SK-N-SH (cell line): ENCODE data around the gene TUBGCP3. TPM values are rescaled to one million over a fixed set of nuclear protein-coding genes. Genes with fewer than 3 reads are reported as not detected.

Source experiments
- CTCF ChIA-PET: fragments of 300-600, 350-600 bp; formaldehyde crosslinking; extraction: SDS; loops from one replicate; lab custom pipeline; 2021; lab: Yijun Ruan, JAX
- POLR2A ChIA-PET: fragments of 350-600 bp; sonication (Branson Sonifier 250); formaldehyde crosslinking; extraction: SDS; loops from one replicate; lab custom pipeline; 2020; ENCODE audit warnings: antibody characterized with exemption, inconsistent platforms; lab: Yijun Ruan, JAX
- DNase-seq: peaks from one replicate; pipeline ENCODE4 v3.0.0; 2012
- H2AFZ ChIP-seq: fragments of 200-600 bp; sonication (generic); 2 replicates; pipeline ENCODE4 v1.8.1; 2016; ENCODE audit warnings: antibody characterized with exemption, mild to moderate bottlenecking, low read depth
- H3F3A ChIP-seq: fragments of 200-600 bp; sonication (generic); replicated peaks from 2 replicates; pipeline ENCODE3; 2016; ENCODE audit warnings: antibody characterized with exemption, mild to moderate bottlenecking; ENCODE audit not compliant: insufficient read depth
- H3K27ac ChIP-seq, 2 experiments: fragments of 200-500 bp in 1 of 2; fragments of 200-600 bp in 1 of 2; sonication (Bioruptor generic) in 1 of 2; sonication (generic), shearing (Covaris generic) in 1 of 2; 2 replicates each; pipeline versions ENCODE4 v1.5.1 to v1.6.1; 2014 to 2016; ENCODE audit warnings: low read depth in 2 of 2, inconsistent platforms in 1 of 2, low read length in 1 of 2, mild to moderate bottlenecking in 1 of 2, mixed read lengths in 1 of 2
- H3K27me3 ChIP-seq: fragments of 200-600 bp; sonication (generic), shearing (Covaris generic); 2 replicates; pipeline ENCODE4 v1.6.1; 2016; ENCODE audit warnings: mixed run types; ENCODE audit not compliant: insufficient read depth
- H3K36me3 ChIP-seq, 2 experiments: fragments of 200-500 bp in 1 of 2; fragments of 200-600 bp in 1 of 2; sonication (Bioruptor generic) in 1 of 2; sonication (generic) in 1 of 2; replicated peaks in 1 of 2; 2 replicates each; pipeline versions ENCODE3 to v1.5.1; 2014 to 2016; ENCODE audit warnings: low read length in 1 of 2, mild to moderate bottlenecking in 1 of 2; ENCODE audit not compliant: insufficient read depth in 2 of 2, control insufficient read depth in 1 of 2
- H3K4me1 ChIP-seq, 2 experiments: fragments of 200-500 bp in 1 of 2; fragments of 200-600 bp in 1 of 2; sonication (Bioruptor generic) in 1 of 2; sonication (generic), shearing (Covaris generic) in 1 of 2; 2 replicates each; pipeline versions ENCODE4 v1.5.1 to v1.6.1; 2014 to 2016; ENCODE audit warnings: low read depth in 1 of 2, low read length in 1 of 2, mixed run types in 1 of 2; ENCODE audit not compliant: insufficient read depth in 2 of 2, control insufficient read depth in 1 of 2
- H3K4me2 ChIP-seq: fragments of 200-600 bp; sonication (generic), shearing (Covaris generic); 2 replicates; pipeline ENCODE4 v1.6.1; 2017; ENCODE audit warnings: mixed run types
- H3K4me3 ChIP-seq, 2 experiments: fragments of 200-500 bp in 1 of 2; fragments of 200-600 bp in 1 of 2; sonication (Bioruptor generic) in 1 of 2; sonication (generic), shearing (Covaris generic) in 1 of 2; 2 replicates each; pipeline versions ENCODE4 v1.5.1 to v1.8.1; 2014 to 2016; ENCODE audit warnings: low read depth in 2 of 2, inconsistent platforms in 1 of 2, low read length in 1 of 2, mild to moderate bottlenecking in 1 of 2, mixed read lengths in 1 of 2, moderate library complexity in 1 of 2
- H3K79me2 ChIP-seq: fragments of 200-600 bp; sonication (generic); 2 replicates; pipeline ENCODE4 v1.8.1; 2017; ENCODE audit warnings: mild to moderate bottlenecking; ENCODE audit not compliant: insufficient read depth
- H3K9ac ChIP-seq: fragments of 200-600 bp; sonication (generic); 2 replicates; pipeline ENCODE4 v1.6.1; 2017; ENCODE audit warnings: mixed run types
- H3K9me2 ChIP-seq: fragments of 200-600 bp; sonication (generic); 2 replicates; pipeline ENCODE4 v1.6.1; 2017; ENCODE audit warnings: mixed run types
- H3K9me3 ChIP-seq: fragments of 200-600 bp; sonication (generic); 2 replicates; pipeline ENCODE4 v1.6.1; 2017; ENCODE audit warnings: mixed run types, mild to moderate bottlenecking, moderate library complexity
- H4K20me1 ChIP-seq: fragments of 200-600 bp; sonication (generic); 2 replicates; pipeline ENCODE4 v1.6.1; 2017; ENCODE audit warnings: mild to moderate bottlenecking, mixed run types; ENCODE audit not compliant: insufficient read depth
- EZH2phosphoT487 ChIP-seq: fragments of 200-600 bp; sonication (generic); IDR thresholded peaks from 2 replicates; pipeline ENCODE4 v1.6.1; 2017; ENCODE audit warnings: low read depth, mixed run types, mild to moderate bottlenecking, antibody characterized with exemption, moderate library complexity, borderline replicate concordance
- FOXM1 ChIP-seq: IDR thresholded peaks from 2 replicates; pipeline ENCODE4 v1.4.0; 2012; ENCODE audit warnings: low read depth, mild to moderate bottlenecking
- JUND ChIP-seq: IDR thresholded peaks from 2 replicates; pipeline ENCODE4 v1.4.0; 2012
- MAX ChIP-seq: IDR thresholded peaks from 2 replicates; pipeline ENCODE4 v1.4.0; 2012; ENCODE audit warnings: low read depth
- MXI1 ChIP-seq: IDR thresholded peaks from 2 replicates; pipeline ENCODE4 v1.6.1; 2012; ENCODE audit warnings: mild to moderate bottlenecking, low read depth, low read length, improper control_type of control experiment
- POLR2AphosphoS5 ChIP-seq: IDR thresholded peaks from 2 replicates; pipeline ENCODE4 v1.6.1; 2012; ENCODE audit warnings: low read depth, low read length
- RFX5 ChIP-seq: IDR thresholded peaks from 2 replicates; pipeline ENCODE4 v1.6.1; 2012; ENCODE audit warnings: mild to moderate bottlenecking, improper control_type of control experiment, low read length
- RXRA ChIP-seq: IDR thresholded peaks from 2 replicates; pipeline ENCODE4 v1.4.0; 2012; ENCODE audit warnings: low read depth, mild to moderate bottlenecking, borderline replicate concordance
- USF1 ChIP-seq: IDR thresholded peaks from 2 replicates; pipeline ENCODE4 v1.4.0; 2012; ENCODE audit warnings: low read depth, borderline replicate concordance
- USF2 ChIP-seq: fragments of 150-350 bp; IDR thresholded peaks from 2 replicates; pipeline ENCODE4 v1.6.1; 2017; ENCODE audit warnings: antibody characterized with exemption, low read length, low read depth, borderline replicate concordance
- ZBTB33 ChIP-seq: IDR thresholded peaks from 2 replicates; pipeline ENCODE4 v1.4.0; 2012; ENCODE audit warnings: low read depth, borderline replicate concordance
- WGBS: methylation state at CpG from one replicate; pipeline ENCODE4 v1.1.6; 2017; ENCODE audit warnings: low lambda C conversion rate; 5-methylcytosine and 5-hydroxymethylcytosine counted together
- polyA plus RNA-seq, 3 experiments: library from polyadenylated mRNA; depleted of rRNA; stranded (reverse); fragments of >200 nt; gene quantifications; 2 replicates each; pipeline ENCODE4 v1.2.3, GENCODE V29; 2012

The TUBGCP3 gene
- polyA plus RNA-seq, 1 of the 3 experiments (the other 2 are of a cell fraction): 16.8 TPM

GRCh38 chr13:112456138-112457056 is 131.6 kb downstream of the TUBGCP3 start:
- Histone ChIP-seq H3K4me1 (no peaks in the 10 kb centered on the region), H3K36me3 (no peaks in the 10 kb centered on the region), H3K27ac (no peak overlapping the region), H3K4me3 (no peak overlapping the region), H3F3A (no peaks in the 10 kb centered on the region), H3K4me2 (no peak overlapping the region), H4K20me1 (no peaks in the 10 kb centered on the region), H3K9ac (no peak overlapping the region), H3K9me2 (no peaks in the 10 kb centered on the region), H2AFZ (no peak overlapping the region), H3K9me3 (no peaks in the 10 kb centered on the region), H3K79me2 (no peaks in the 10 kb centered on the region), H3K27me3 (no peaks in the 10 kb centered on the region)
- WGBS: 49% methylated on average over 22 of the region's 22 CpGs
- TF ChIP-seq MXI1: no peak
- no peak for TF ChIP-seq MAX
- no peak for DNase-seq
- CTCF ChIA-PET: interaction anchor here (3.0 kb wide), 1 partner anchor 13 kb away, joined by 25 read pairs; no protein-coding TSS in a partner anchor
- POLR2A ChIA-PET: no interaction called here

GRCh38 chr13:112455476-112456059 is 132.4 kb downstream of the TUBGCP3 start:
- Histone ChIP-seq H3K9me2 (no peaks in the 10 kb centered on the region), H3K9ac (no peak overlapping the region)
- CTCF ChIA-PET: interaction anchor here (1.4 to 3.0 kb wide), 3 partner anchors 11 to 981 kb away, joined by 3 to 25 read pairs (median 5); no protein-coding TSS in a partner anchor

More at GRCh38 chr13:112455476-112456059, 132.4 kb downstream of the TUBGCP3 start:
- Histone ChIP-seq H4K20me1 (no peaks in the 10 kb centered on the region), H3K27me3 (no peaks in the 10 kb centered on the region), H3K79me2 (no peaks in the 10 kb centered on the region), H3K4me2 (no peak overlapping the region), H3K4me3 (no peak overlapping the region), H3K9me3 (no peaks in the 10 kb centered on the region), H3K4me1 (no peaks in the 10 kb centered on the region), H3K36me3 (no peaks in the 10 kb centered on the region), H2AFZ (no peak overlapping the region), H3K27ac (no peak overlapping the region), H3F3A (no peaks in the 10 kb centered on the region)
- no peak for DNase-seq
- TF ChIP-seq POLR2AphosphoS5 (no peak), ZBTB33 (no peak), JUND (no peak), USF2 (no peak), RXRA (no peak), EZH2phosphoT487 (no peak), USF1 (no peak), MAX (no peak), RFX5 (no peak), FOXM1 (no peak)
- POLR2A ChIA-PET: no interaction called here
- WGBS: 53% methylated on average over 8 of the region's 17 CpGs
